AG04449 (cell line): ENCODE data around the gene TFDP1.

Source experiments
- CTCF ChIA-PET: fragments of 350-600 bp; formaldehyde crosslinking; extraction: SDS; loops from one replicate; lab custom pipeline; 2021; ENCODE audit warnings: antibody characterized with exemption; lab: Yijun Ruan, JAX
- POLR2A ChIA-PET: fragments of 400-600, 350-600 bp; formaldehyde crosslinking; extraction: SDS; loops from one replicate; lab custom pipeline; 2020; ENCODE audit warnings: antibody characterized with exemption, inconsistent platforms; lab: Yijun Ruan, JAX
- DNase-seq: peaks from one replicate; pipeline ENCODE4 v3.0.0-alpha.2; 2010; ENCODE audit warnings: low read depth, low spot score
- H3K4me3 ChIP-seq: 2 replicates; pipeline ENCODE4 v1.5.1; 2011; ENCODE audit warnings: low read depth, mild to moderate bottlenecking, control low read depth, low read length
- CTCF ChIP-seq: IDR thresholded peaks from one replicate; pipeline ENCODE4 v1.5.1; 2011; ENCODE audit warnings: mild to moderate bottlenecking, moderate library complexity, low read length, control low read depth, inconsistent platforms; ENCODE audit not compliant: insufficient read depth; ENCODE audit errors: missing control alignments

Gene TFDP1

GRCh38 chr13:113573065-113573464 lies 11.5 kb upstream of the TFDP1 start:
- no peak for TF ChIP-seq CTCF
- POLR2A ChIA-PET, result no interaction called here
- CTCF ChIA-PET, result interaction anchor here (5.2 kb wide), 1 partner anchor 11 kb away, joined by 37 read pairs; no protein-coding TSS in a partner anchor
- H3K4me3 ChIP-seq, result no peak overlapping the region
- no peak for DNase-seq

GRCh38 chr13:113576597-113576996 lies 8.0 kb upstream of the TFDP1 start:
- DNase-seq, result no peak
- TF ChIP-seq CTCF, result no peak
- ChIA-PET POLR2A (no interaction called here), CTCF (interaction anchor here (0.9 kb wide), 1 partner anchor 14 kb away, joined by 3 read pairs; no protein-coding TSS in a partner anchor)
- no peak overlapping the region for H3K4me3 ChIP-seq

DNA sequence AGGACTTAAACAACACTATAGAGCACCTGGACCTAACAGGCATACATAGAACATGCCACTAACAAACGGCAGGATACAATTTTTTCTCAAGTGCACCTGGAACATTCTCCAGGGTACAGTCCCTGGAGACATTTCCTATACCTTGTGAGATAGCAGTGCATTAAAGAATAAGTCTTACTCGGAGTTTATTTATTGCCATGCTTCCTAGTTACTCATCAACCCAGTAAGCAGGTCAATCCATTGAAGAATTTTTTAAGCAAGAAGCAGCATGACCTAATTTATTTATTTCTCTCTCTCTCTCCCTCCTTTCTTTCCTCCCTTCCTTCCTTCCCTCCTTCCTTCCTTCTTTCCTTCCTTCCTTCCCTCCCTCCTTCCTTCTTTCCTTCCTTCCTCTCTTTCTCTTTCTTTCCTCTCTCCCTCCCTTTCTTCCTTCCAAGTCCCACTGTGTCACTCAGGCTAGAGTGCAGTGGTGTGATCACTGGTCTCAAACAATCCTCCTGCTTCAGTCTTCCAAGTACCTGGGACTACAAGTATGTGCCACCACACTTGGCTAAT lies 6.6 kb upstream of the TFDP1 start:
- ChIA-PET POLR2A (no interaction called here), CTCF (no interaction called here)
- DNase-seq, result no peak
- no peak overlapping the region for H3K4me3 ChIP-seq
- TF ChIP-seq CTCF, result no peak

DNA sequence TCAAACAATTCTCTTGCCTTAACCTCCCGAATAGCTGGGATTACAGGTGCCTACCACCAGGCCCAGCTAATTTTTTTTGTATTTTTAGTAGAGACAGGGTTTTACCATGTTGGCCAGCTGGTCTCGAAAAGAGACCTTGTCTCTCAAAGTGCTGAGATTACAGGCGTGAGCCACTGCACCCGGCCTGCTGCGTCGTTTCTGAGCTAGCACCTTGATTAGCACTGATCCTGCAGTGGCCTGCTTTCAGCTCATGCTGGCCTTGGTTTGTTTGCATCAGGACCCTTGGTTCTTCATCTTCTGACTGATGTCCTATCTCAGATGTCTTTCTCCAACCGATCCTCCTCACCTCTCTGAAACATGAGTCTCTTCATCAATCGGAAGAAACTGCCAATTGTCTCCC lies 4.9 kb upstream of the TFDP1 start:
- DNase-seq, result no peak
- no peak overlapping the region for H3K4me3 ChIP-seq
- ChIA-PET CTCF (no interaction called here), POLR2A (no interaction called here)
- no peak for TF ChIP-seq CTCF

DNA sequence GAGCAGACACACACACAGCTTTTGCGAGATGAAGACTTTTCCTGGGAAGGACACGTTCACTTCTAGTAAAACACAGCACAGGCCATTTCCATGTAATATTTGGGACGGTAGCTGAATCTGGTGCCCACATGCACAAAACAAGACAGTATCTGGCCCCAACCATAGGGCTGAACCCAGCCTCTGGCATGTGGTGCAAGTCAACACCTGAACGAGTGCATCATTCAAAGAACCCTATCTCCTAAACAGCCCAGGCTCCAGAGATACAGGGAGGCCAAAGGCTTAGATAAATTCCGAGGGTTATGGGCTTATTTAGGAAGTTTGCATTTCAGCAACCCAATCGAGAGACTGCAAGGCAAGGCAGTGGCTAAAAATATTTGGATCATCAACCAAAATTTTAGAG lies 2.7 kb upstream of the TFDP1 start:
- TF ChIP-seq CTCF, result no peak
- no peak for DNase-seq
- ChIA-PET CTCF (no interaction called here), POLR2A (no interaction called here)
- no peak overlapping the region for H3K4me3 ChIP-seq

DNA sequence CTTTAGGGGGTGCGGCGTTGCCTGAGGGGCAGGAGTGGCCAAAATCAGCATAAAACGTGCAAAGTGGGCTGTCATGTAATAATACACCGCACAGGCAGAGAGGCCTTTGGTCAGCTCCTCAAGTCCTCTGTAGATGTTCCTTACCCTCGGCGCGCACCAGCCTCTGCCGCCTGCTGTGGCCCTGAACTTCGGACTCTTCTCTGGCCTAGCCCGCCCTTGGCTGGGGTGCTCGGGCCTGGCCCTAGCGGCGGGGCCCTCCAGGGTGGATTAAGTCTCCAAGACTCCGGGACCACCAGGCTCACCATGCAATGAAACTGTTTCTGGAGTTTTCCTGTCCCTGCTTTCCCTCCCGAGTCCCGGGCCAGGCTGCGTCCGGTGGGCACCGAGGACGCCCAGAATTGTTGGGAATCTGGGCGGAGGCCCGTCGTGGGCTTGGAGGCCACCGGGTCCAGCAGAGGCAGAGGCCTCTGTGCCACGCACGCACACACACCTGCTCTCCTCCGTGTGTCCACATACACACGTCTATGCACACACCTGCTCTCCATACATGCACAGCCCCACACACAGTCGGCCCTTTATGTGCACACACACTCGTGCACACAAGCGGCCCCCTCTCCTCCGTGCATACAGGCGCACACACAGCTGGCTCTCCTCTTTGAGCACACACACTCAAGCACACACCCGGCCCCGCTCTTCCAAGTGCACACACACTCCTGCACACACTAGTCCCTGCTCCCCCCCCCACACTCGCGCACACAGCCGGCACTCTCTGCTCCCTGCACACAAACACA lies 1.5 kb upstream of the TFDP1 start:
- DNase-seq, result no peak
- ChIA-PET POLR2A (no interaction called here), CTCF (no interaction called here)
- TF ChIP-seq CTCF, result no peak
- H3K4me3 ChIP-seq, result no peak overlapping the region
